Measurements from ENCODE around the gene DPT. TPM values are rescaled to one million over a fixed set of nuclear protein-coding genes. Genes with fewer than 3 reads are reported as not detected.

The DPT gene
- total and polyA plus RNA-seq, 2 donors (not counting 3 experiments of a cell fraction or from before 2014, with no cell fraction given): not detected

- ChIA-PET POLR2A (no interaction called here), CTCF (no interaction called here)
- H3K27ac ChIP-seq (ENCODE audit: insufficient read depth, low read depth, low read length): no peak overlapping the region
- no peaks in the 10 kb centered on the region for H3K9me3 ChIP-seq (replicated peaks; ENCODE audit: control insufficient read depth, insufficient read depth, low read length)
- intact Hi-C loops (cut with micrococcal nuclease) (no loop called here), dilution Hi-C loops (cut with MboI; ENCODE audit: extremely low pct_ligation_motif_present, low sequenced_read_pairs) (no loop called here)
- no peak overlapping the region for H3K4me3 ChIP-seq (replicated peaks in 1 of 3; ENCODE audit: insufficient read depth in 1 of 3, low read depth in 1 of 3, low read length in 3 of 3)
- H4K20me1 ChIP-seq (replicated peaks; ENCODE audit: control insufficient read depth, extremely low read depth, insufficient read depth, low read length): no peaks in the 10 kb centered on the region
- H3K36me3 ChIP-seq (ENCODE audit: control insufficient read depth in 2 of 2, extremely low read depth in 1 of 2, insufficient read depth in 2 of 2, low read length in 2 of 2): no peaks in the 10 kb centered on the region
- H3K9ac ChIP-seq (replicated peaks; ENCODE audit: extremely low read depth, insufficient read depth, low read length): no peak overlapping the region
- no peaks in the 10 kb centered on the region for H3K9me1 ChIP-seq (replicated peaks; ENCODE audit: control insufficient read depth, extremely low read depth, insufficient read depth, low read length)
- no peak overlapping the region for H2AFZ ChIP-seq (ENCODE audit: low read depth, low read length)
- no peaks in the 10 kb centered on the region for H3K4me1 ChIP-seq (ENCODE audit: control insufficient read depth, extremely low read depth, insufficient read depth, low read length)
- FAIRE-seq (no peak), DNase-seq (ENCODE audit: low read depth, low spot score) (no peak)
- H3K79me2 ChIP-seq (ENCODE audit: control insufficient read depth, insufficient read depth, low read length): no peaks in the 10 kb centered on the region
- no TSS peak for BruUV-seq (replicated peaks)
- no peak overlapping the region for H3K4me2 ChIP-seq (ENCODE audit: insufficient read depth, low read length)
- TF ChIP-seq MAX (IDR thresholded peaks at IDR 0.05; ENCODE audit: insufficient read depth, insufficient read length) (no peak), EZH2 (IDR thresholded peaks at IDR 0.05; ENCODE audit: borderline replicate concordance, low read depth, low read length, severe bottlenecking) (no peak), POLR2A (IDR thresholded peaks at IDR 0.05; ENCODE audit: low read depth, low read length) (no peak), GATA2 (IDR thresholded peaks at IDR 0.05; ENCODE audit: insufficient read depth, insufficient read length, low read depth, low read length) (no peak), MYC (IDR thresholded peaks at IDR 0.05; ENCODE audit: low read depth, low read length) (no peak), POLR2AphosphoS5 (IDR thresholded peaks at IDR 0.05; ENCODE audit: insufficient read depth, low read depth, low read length) (no peak), CTCF (IDR thresholded peaks at IDR 0.05; ENCODE audit: extremely low read depth in 1 of 2, insufficient read depth in 1 of 2, low read depth in 1 of 2, low read length in 2 of 2) (no peak), FOS (IDR thresholded peaks at IDR 0.05; ENCODE audit: borderline replicate concordance, insufficient read depth, low read length) (no peak), JUN (IDR thresholded peaks at IDR 0.05; ENCODE audit: borderline replicate concordance, insufficient read depth, insufficient read length, low read depth) (no peak)
- H3K27me3 ChIP-seq (ENCODE audit: control insufficient read depth in 2 of 2, insufficient read depth in 2 of 2, low read length in 2 of 2): no peaks in the 10 kb centered on the region
These were observed 3.7 kb upstream of the DPT start for GRCh38 chr1:168732736-168733135.
